Activated effector memory CD4-positive, alpha-beta T cell treated with Interleukin-2 at 50 U/mL for 16 hours (primary cell): ENCODE data around the gene FANK1.
"Not testable (repeated sequence)": the region's sequence is repeated elsewhere in the genome, so short reads cannot be mapped to it uniquely, and the experiment has no call there.

ENCODE experiments used
- DNase-seq: peaks from one replicate; pipeline ENCODE4 v3.0.0-alpha.2; 2020

Gene FANK1

GRCh38 chr10:125896088-125896934 is at the start of gene FANK1:
FANK1 (plus strand) TSS chr10:125896564; CDS start chr10:125896643, 79 bp downstream.
- peak; percentile 67 for DNase-seq

- no peak for DNase-seq
These were observed 49.5 kb upstream of the FANK1 start for GRCh38 chr10:125846894-125847293.

- DNase-seq, result no peak
These were observed 48.0 kb upstream of the FANK1 start for GRCh38 chr10:125848371-125848770.

- DNase-seq, result no peak
These were observed 47.5 kb upstream of the FANK1 start for GRCh38 chr10:125848857-125849256.

- DNase-seq, result no peak
These were observed 46.9 kb upstream of the FANK1 start for GRCh38 chr10:125849448-125849847.

- DNase-seq, result no peak
These were observed 45.3 kb upstream of the FANK1 start for GRCh38 chr10:125850766-125851731.

GRCh38 chr10:125852487-125852886 is 43.9 kb upstream of the FANK1 start:
- no peak for DNase-seq

- no peak for DNase-seq
These were observed 39.1 kb upstream of the FANK1 start for GRCh38 chr10:125857185-125857760.

- DNase-seq, result no peak
These were observed 37.1 kb upstream of the FANK1 start for GRCh38 chr10:125859128-125859817.

GRCh38 chr10:125865120-125865519 is 31.2 kb upstream of the FANK1 start:
- no peak for DNase-seq

- DNase-seq, result no peak
These were observed 29.8 kb upstream of the FANK1 start for GRCh38 chr10:125866421-125867029.

GRCh38 chr10:125868372-125868975 is 27.9 kb upstream of the FANK1 start:
- DNase-seq, result no peak

- DNase-seq, result no peak
These were observed 25.0 kb upstream of the FANK1 start for GRCh38 chr10:125871338-125871737.

GRCh38 chr10:125878957-125879835 is 17.2 kb upstream of the FANK1 start:
- no peak for DNase-seq

GRCh38 chr10:125880719-125881118 is 15.6 kb upstream of the FANK1 start:
- no peak for DNase-seq

- DNase-seq, result no peak
These were observed 15.2 kb upstream of the FANK1 start, which contains the start of gene DHX32 for GRCh38 chr10:125881192-125881591. DHX32 (minus strand) TSS chr10:125881292; CDS start chr10:125880824, 468 bp downstream.

- no peak for DNase-seq
These were observed 13.8 kb upstream of the FANK1 start for GRCh38 chr10:125882596-125882995.

- no peak for DNase-seq
These were observed 13.2 kb upstream of the FANK1 start for GRCh38 chr10:125883211-125883610.

GRCh38 chr10:125886914-125887512 is 9.4 kb upstream of the FANK1 start:
- DNase-seq, result no peak

- not testable (repeated sequence) for DNase-seq
These were observed 6.9 kb upstream of the FANK1 start for GRCh38 chr10:125889441-125889840.
